BLaER1 (cell line): ENCODE data around the gene SLC6A11.
A peak's percentile ranks its signal among the peaks of the same experiment; 100 is the strongest.

Experiments
- H3K27ac ChIP-seq: shearing (Covaris generic); formaldehyde crosslinking; 2 replicates; pipeline ENCODE4 v1.8.1; 2022
- H3K27me3 ChIP-seq: shearing (Covaris generic); formaldehyde crosslinking; 2 replicates; pipeline ENCODE4 v1.8.1; 2022
- H3K36me3 ChIP-seq: shearing (Covaris generic); formaldehyde crosslinking; 2 replicates; pipeline ENCODE4 v1.8.1; 2022
- H3K4me1 ChIP-seq: shearing (Covaris generic); formaldehyde crosslinking; 2 replicates; pipeline ENCODE4 v1.8.1; 2022
- H3K4me2 ChIP-seq: shearing (Covaris generic); formaldehyde crosslinking; 2 replicates; pipeline ENCODE4 v1.8.1; 2022
- H3K4me3 ChIP-seq: shearing (Covaris generic); formaldehyde crosslinking; 2 replicates; pipeline ENCODE4 v1.8.1; 2022
- H3K9ac ChIP-seq: shearing (Covaris generic); formaldehyde crosslinking; 2 replicates; pipeline ENCODE4 v1.8.1; 2022
- H3K9me3 ChIP-seq: shearing (Covaris generic); formaldehyde crosslinking; 2 replicates; pipeline ENCODE4 v1.8.1; 2022
- H4K20me1 ChIP-seq: shearing (Covaris generic); formaldehyde crosslinking; 2 replicates; pipeline ENCODE4 v1.8.1; 2022
- Cebpa-rat ChIP-seq: shearing (Covaris generic); IDR thresholded peaks from 2 replicates; pipeline ENCODE4 v1.8.1; 2022

The SLC6A11 gene

DNA sequence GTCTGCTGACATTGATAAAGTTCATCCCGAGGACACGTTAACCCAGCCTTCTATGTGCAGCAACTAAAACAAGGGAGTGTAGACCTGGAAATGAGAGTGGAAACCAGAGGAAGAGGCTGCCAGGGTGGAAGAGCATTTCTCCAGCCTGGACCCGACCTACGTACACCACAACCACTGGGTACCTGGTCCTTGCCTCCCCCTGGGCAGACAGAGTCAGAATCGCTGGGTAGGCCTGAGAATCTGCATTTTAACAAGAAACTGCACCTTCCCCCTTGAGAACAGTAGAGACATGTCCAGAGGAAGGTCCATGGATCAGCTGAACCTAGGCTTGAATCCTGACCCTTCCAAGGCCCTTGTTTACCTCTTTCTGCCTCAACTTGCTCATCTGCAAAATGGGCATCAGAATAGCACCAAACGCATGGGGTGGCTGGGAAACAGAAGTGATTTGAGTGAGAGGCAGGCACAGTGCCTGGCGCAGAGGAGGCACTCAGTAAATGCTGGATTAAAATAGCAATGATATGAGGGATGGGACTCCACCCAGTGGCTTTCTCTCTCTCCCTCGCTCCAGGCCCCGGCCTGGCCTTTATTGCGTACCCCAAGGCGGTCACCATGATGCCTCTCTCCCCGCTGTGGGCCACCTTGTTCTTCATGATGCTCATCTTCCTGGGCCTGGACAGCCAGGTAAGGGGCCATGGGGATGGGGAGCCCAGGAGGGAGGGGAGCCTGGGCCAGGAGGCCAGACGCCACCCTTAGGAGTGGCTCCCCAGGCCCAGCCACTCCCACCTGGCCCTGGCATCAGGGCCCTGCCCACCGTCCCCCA is 109.6 kb downstream of the SLC6A11 start:
- Histone ChIP-seq H3K4me3 (no peak overlapping the region), H3K36me3 (no peaks in the 10 kb centered on the region), H3K27ac (no peak overlapping the region), H4K20me1 (no peaks in the 10 kb centered on the region), H3K9ac (no peak overlapping the region), H3K4me1 (peaks cover 64% of the 10 kb centered on the region), H3K9me3 (peaks cover 8% of the 10 kb centered on the region), H3K4me2 (peak overlapping the region; percentile 72; the same call in 1 of the 2 replicates), H3K27me3 (no peaks in the 10 kb centered on the region)
- TF ChIP-seq Cebpa-rat, result no peak

DNA sequence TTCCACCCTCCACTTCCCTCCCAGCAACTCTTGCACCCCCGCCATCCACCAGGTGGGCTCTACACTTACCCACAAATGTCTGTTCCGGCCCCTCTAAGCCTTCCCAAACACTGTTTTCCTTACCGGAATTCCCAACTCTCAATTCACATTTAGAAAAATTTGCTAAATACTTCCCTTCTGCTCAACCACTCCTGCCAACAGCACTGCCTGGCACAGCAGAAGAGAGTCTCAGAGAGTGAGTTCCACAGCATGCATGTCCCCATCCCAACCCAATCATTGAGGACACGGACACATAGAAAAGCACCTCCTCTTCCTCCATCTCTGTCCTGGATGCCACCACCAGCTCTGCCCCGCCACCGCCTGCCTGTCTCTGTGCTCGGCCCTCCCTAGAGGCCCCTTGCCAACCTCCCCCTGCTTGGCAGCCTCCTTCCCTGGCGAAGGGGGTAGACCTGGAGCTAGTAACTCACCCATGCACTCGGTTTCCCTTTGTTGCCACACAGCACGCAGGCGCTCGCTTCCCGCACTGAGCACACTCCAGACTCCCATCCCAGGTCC is 110.3 kb downstream of the SLC6A11 start:
- Histone ChIP-seq H3K4me1 (peaks cover 64% of the 10 kb centered on the region), H3K4me2 (peak overlapping the region; percentile 72), H3K36me3 (no peaks in the 10 kb centered on the region), H4K20me1 (no peaks in the 10 kb centered on the region), H3K4me3 (no peak overlapping the region), H3K9me3 (peaks cover 4% of the 10 kb centered on the region; the same call in 1 of the 2 replicates), H3K27me3 (no peaks in the 10 kb centered on the region), H3K9ac (no peak overlapping the region), H3K27ac (no peak overlapping the region)
- TF ChIP-seq Cebpa-rat, result no peak

DNA sequence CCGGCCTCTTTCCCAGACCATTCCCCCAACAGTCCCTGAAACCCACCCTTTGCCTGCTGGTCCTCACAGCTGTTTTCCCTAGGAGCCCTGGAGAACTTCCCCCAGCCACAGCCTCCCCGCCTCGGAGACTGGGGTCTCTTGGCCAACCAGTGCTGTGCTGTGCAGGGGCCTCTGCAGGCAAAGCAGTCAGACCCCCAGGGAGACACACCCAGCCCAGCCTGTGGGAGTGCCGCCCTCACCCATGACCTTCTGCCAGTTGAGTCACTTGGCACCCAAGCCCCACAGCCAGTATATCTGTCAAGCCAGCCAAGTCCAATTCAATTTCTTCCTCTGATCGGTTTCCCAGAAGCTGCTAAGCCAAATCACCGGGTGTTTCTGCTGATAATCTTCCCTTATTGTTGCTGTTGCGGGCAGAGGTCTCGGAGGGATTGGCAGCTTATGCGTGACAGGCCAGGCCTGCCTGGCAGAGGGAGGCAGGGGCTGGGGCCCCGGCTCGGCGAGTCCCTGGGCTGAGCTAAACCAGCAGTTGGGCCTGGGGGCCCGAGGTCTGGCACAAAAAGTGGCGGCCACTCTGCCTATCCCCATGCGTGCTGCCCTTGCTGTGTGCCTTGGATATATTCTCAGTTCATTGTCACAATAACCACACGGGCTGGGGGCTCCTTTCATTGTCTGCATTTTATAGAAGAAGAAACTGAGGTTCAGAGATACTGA is 110.9 kb downstream of the SLC6A11 start:
- peaks cover 64% of the 10 kb centered on the region for H3K4me1 ChIP-seq
- H3K4me3 ChIP-seq, result no peak overlapping the region
- H3K9ac ChIP-seq, result no peak overlapping the region
- H4K20me1 ChIP-seq, result no peaks in the 10 kb centered on the region
- peak overlapping the region; percentile 72 for H3K4me2 ChIP-seq
- no peaks in the 10 kb centered on the region for H3K36me3 ChIP-seq
- H3K27me3 ChIP-seq, result no peaks in the 10 kb centered on the region
- H3K27ac ChIP-seq, result no peak overlapping the region
- TF ChIP-seq Cebpa-rat, result no peak
- H3K9me3 ChIP-seq, result peaks cover 4% of the 10 kb centered on the region; the same call in 1 of the 2 replicates

DNA sequence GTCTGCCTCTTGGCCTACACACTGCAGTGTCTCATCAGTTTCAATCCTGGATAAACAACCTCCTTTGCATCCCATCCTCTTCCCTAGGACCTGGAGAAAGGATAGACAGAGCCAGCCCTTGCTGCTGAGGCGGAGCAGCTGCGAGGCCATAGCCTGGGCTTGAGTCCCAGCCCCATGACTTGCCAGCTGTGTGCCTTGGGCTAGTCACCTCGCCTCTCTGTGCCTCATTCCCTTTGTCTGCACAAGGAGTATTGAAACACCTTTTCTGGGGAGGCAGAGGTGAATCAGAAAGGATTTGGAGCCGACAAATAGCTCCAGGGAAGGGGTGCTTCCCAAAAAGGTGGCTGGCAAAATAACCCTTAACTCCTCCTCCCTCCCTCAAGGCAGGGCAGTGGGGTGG is 111.5 kb downstream of the SLC6A11 start:
- TF ChIP-seq Cebpa-rat, result no peak
- Histone ChIP-seq H4K20me1 (no peaks in the 10 kb centered on the region), H3K4me3 (no peak overlapping the region), H3K27ac (no peak overlapping the region), H3K36me3 (no peaks in the 10 kb centered on the region), H3K9me3 (peaks cover 4% of the 10 kb centered on the region; the same call in 1 of the 2 replicates), H3K4me1 (peaks cover 63% of the 10 kb centered on the region), H3K4me2 (peak overlapping the region; percentile 72), H3K9ac (no peak overlapping the region), H3K27me3 (no peaks in the 10 kb centered on the region)

DNA sequence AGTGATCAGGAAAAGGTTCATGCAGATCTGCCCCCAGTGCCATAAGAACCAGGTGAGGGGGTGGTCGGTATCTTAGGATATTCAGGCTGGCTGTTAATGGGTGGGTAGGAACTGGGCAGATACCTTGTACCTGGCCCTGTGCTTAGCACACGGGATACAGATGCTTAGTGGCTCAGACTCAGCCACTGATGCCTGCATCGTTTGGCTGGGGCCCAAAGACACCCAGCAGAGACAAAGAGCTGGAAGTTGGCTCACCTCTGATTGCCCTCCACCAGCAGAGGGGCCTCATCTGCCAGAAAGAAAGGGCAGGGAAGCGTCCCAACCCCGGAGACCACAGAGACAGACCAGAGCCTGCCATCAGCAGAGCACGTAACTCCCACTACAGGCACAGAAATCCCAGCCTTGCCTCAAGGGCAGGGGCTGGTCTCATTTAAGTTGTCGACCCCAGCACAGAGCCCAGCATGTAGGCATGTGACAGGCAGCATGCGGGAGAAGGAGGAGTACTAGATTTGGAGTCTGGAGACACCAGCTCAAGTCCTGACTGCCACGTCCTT is 112.5 kb downstream of the SLC6A11 start:
- Histone ChIP-seq H3K4me2 (peak overlapping the region; percentile 10; the same call in 1 of the 2 replicates), H3K9ac (no peak overlapping the region), H3K4me3 (no peak overlapping the region), H3K36me3 (no peaks in the 10 kb centered on the region), H3K9me3 (peaks cover 4% of the 10 kb centered on the region; the same call in 1 of the 2 replicates), H3K27ac (no peak overlapping the region), H4K20me1 (no peaks in the 10 kb centered on the region), H3K27me3 (no peaks in the 10 kb centered on the region), H3K4me1 (peaks cover 53% of the 10 kb centered on the region)
- TF ChIP-seq Cebpa-rat, result no peak

DNA sequence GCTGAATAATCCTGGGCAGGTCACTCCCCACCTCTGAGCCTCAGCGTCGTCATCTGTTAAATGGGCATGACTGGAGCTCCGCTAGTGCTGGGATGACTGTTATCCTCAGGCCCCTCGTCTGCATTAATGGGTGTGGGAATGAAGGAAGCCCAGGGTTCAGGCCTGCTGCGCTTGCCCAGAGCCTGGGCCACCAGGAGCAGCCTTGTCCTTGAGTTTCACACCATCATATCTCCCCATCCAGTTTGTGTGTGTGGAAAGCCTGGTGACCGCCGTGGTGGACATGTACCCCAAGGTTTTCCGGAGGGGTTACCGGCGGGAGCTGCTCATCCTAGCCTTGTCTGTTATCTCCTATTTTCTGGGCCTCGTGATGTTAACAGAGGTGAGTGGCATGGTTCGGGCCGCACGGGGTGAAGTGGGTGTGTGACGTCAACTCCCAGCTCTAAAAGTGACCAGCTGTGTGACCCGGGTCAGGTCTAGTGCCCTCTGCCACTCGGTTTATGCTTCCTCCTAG is 113.0 kb downstream of the SLC6A11 start:
- Histone ChIP-seq H3K4me3 (no peak overlapping the region), H3K9ac (no peak overlapping the region), H3K27ac (no peak overlapping the region), H3K9me3 (peaks cover 4% of the 10 kb centered on the region; the same call in 1 of the 2 replicates), H4K20me1 (no peaks in the 10 kb centered on the region), H3K4me1 (peaks cover 48% of the 10 kb centered on the region), H3K27me3 (no peaks in the 10 kb centered on the region), H3K4me2 (no peak overlapping the region), H3K36me3 (no peaks in the 10 kb centered on the region)
- no peak for TF ChIP-seq Cebpa-rat

DNA sequence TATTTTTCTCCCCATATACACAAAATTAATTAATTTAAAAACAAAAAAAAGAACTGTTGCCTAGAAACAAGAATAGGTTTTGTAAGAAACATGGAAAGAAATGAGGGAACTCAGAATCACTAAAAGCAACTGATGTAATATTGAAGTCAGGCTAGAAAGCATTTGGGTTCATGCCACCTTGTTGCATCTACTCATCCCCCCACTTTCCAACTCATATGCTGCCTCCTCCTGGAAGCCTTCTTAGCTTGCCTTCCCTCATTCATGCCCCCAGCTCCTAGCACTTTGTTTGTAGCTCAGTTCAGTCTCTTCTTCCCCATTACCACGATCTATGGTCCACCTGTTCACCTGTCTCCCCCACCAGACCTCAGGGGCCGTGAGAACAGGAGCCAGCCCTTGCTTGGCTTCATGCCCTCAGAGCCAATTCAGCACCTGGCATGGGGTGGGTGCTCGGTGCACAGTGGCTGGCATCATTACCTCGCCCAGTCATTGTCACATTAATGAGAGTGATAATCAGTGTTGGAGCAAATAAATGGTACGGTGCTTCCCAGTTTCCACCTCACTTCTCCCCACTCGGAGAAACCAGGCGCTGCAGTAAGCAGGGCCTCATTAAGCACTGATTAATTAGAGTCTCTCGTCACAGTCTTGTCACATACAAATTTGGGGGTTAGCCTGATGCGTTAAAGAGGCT is 114.1 kb downstream of the SLC6A11 start:
- Histone ChIP-seq H3K9ac (no peak overlapping the region), H3K27me3 (no peaks in the 10 kb centered on the region), H3K9me3 (no peaks in the 10 kb centered on the region), H3K4me2 (no peak overlapping the region), H3K4me3 (no peak overlapping the region), H4K20me1 (no peaks in the 10 kb centered on the region), H3K4me1 (peaks cover 37% of the 10 kb centered on the region), H3K27ac (no peak overlapping the region), H3K36me3 (no peaks in the 10 kb centered on the region)
- no peak for TF ChIP-seq Cebpa-rat

DNA sequence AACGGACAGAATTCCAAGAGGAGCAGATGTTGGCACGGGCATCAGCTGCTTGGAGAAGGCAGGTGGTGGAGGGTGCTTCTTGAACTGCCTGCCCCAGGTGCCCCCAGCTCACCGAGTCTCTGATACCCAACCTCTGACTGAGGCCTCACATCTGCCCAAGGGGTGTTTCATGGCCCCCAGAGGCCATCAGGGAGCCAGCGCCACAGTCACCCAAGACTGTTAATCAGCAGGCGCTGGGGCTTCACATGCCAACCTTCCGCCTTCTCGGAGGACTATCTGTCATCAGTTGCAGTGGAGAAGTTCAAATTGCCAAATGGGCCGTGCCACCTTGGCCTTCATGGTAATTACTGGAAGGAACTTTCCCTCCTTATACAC is 114.6 kb downstream of the SLC6A11 start:
- Histone ChIP-seq H4K20me1 (no peaks in the 10 kb centered on the region), H3K27me3 (no peaks in the 10 kb centered on the region), H3K4me3 (no peak overlapping the region), H3K4me1 (peaks cover 36% of the 10 kb centered on the region), H3K36me3 (no peaks in the 10 kb centered on the region), H3K27ac (no peak overlapping the region), H3K9ac (no peak overlapping the region), H3K9me3 (no peaks in the 10 kb centered on the region), H3K4me2 (no peak overlapping the region)
- no peak for TF ChIP-seq Cebpa-rat

DNA sequence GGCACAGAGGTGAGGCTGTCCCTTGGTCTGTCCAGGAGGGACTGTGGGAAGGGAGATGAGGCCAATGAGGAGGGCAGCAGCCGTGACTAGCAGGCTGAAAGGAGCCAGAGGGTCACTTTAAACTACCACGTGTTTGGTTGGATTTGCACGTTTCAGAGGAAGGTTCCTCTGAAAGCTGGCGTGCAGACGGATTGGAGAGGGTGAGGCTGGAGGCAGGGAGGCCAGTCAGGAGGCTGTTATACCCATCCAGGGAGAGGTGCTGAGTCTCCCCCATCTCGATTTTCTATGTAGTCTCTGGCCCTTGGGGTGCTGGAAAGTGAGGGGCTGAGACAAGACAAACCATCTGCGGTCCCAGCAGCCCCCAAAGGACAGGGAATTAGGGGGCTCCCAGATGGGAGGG is 116.6 kb downstream of the SLC6A11 start:
- Histone ChIP-seq H3K9ac (no peak overlapping the region), H3K4me3 (no peak overlapping the region), H3K4me1 (peaks cover 28% of the 10 kb centered on the region), H3K27me3 (no peaks in the 10 kb centered on the region), H3K27ac (no peak overlapping the region), H3K36me3 (no peaks in the 10 kb centered on the region), H3K9me3 (no peaks in the 10 kb centered on the region), H4K20me1 (no peaks in the 10 kb centered on the region), H3K4me2 (no peak overlapping the region)
- no peak for TF ChIP-seq Cebpa-rat
